GM12878 (cell line): ENCODE measurements around the gene LGALS1. TPM values are rescaled to one million over a fixed set of nuclear protein-coding genes. Genes with fewer than 3 reads are reported as not detected.

Experiments used
- ATAC-seq: fragments of 200-7000 bp; cut with Tn5 transposase; 3 replicates; pipeline ENCODE4 v1.9.1; 2020; ENCODE audit warnings: mild to moderate bottlenecking, moderate library complexity
- BruUV-seq: library from RNA; stranded (reverse); fragments of 400-500 nt; replicated peaks from 2 replicates; lab custom pipeline; 2021; lab: Mats Ljungman, UMichigan
- CTCF ChIA-PET: fragments of 300-600 bp; sonication (Branson Sonifier 250); formaldehyde crosslinking; extraction: SDS; loops from one replicate; lab custom pipeline; 2021; ENCODE audit warnings: inconsistent platforms; lab: Yijun Ruan, JAX
- POLR2A ChIA-PET: fragments of 350-600 bp; formaldehyde crosslinking; extraction: SDS; loops from one replicate; lab custom pipeline; 2021; ENCODE audit warnings: inconsistent platforms; lab: Charles Lee
- RAD21 ChIA-PET: fragments of 300-600 bp; sonication (Branson Sonifier 250); formaldehyde crosslinking; loops from one replicate; lab custom pipeline; 2023; ENCODE audit warnings: antibody characterized with exemption; ENCODE audit not compliant: unreplicated experiment; lab: Charles Lee
- SMC1A ChIA-PET: fragments of 300-600 bp; sonication (Branson Sonifier 250); formaldehyde crosslinking; loops from one replicate; lab custom pipeline; 2023; ENCODE audit not compliant: unreplicated experiment, uncharacterized antibody; lab: Charles Lee
- DNase-seq: peaks from one replicate; pipeline ENCODE4 v3.0.0-alpha.2; 2011; ENCODE audit warnings: low read depth, low spot score
- FAIRE-seq: peaks from 3 replicates; lab custom pipeline; 2011; peaks lifted over from hg19 to GRCh38; lab: Jason Lieb, UNC
- H2AFZ ChIP-seq: 2 replicates; pipeline ENCODE4 v1.6.0; 2011; ENCODE audit warnings: low read depth, low read length, control low read depth; ENCODE audit not compliant: control insufficient read depth
- H3K27ac ChIP-seq: 2 replicates; pipeline ENCODE4 v1.5.1; 2011; ENCODE audit warnings: control low read depth; ENCODE audit not compliant: control insufficient read depth, insufficient read depth
- H3K27me3 ChIP-seq, 2 experiments: replicated peaks in 1 of 2; 2 replicates each; pipeline versions ENCODE4 v1.6.0 to v1.6.1; 2011; ENCODE audit warnings: low read length in 1 of 2; ENCODE audit not compliant: control insufficient read depth in 2 of 2, insufficient read depth in 2 of 2
- H3K36me3 ChIP-seq, 2 experiments: 2 replicates each; pipeline ENCODE4 v1.5.1; 2011; ENCODE audit warnings: low read length in 1 of 2; ENCODE audit not compliant: control insufficient read depth in 2 of 2, insufficient read depth in 2 of 2
- H3K4me1 ChIP-seq: 2 replicates; pipeline ENCODE4 v1.6.1; 2011; ENCODE audit warnings: mild to moderate bottlenecking, low read length, moderate library complexity, mixed read lengths; ENCODE audit not compliant: control insufficient read depth, insufficient read depth
- H3K4me2 ChIP-seq: 2 replicates; pipeline ENCODE4 v1.6.0; 2011; ENCODE audit warnings: control low read depth; ENCODE audit not compliant: control insufficient read depth, insufficient read depth
- H3K4me3 ChIP-seq: fragments of 200-600 bp; sonication (generic); 2 replicates; pipeline ENCODE4 v1.5.1; 2016
- H3K79me2 ChIP-seq: 2 replicates; pipeline ENCODE4 v1.6.0; 2011; ENCODE audit warnings: low read length; ENCODE audit not compliant: control insufficient read depth, insufficient read depth
- H3K9ac ChIP-seq: 2 replicates; pipeline ENCODE4 v1.8.0; 2011; ENCODE audit warnings: low read length, control low read depth, mixed read lengths; ENCODE audit not compliant: control insufficient read depth, insufficient read depth
- H3K9me3 ChIP-seq: replicated peaks from 3 replicates; pipeline ENCODE4 v1.5.1; 2011; ENCODE audit warnings: mild to moderate bottlenecking, low read length; ENCODE audit not compliant: control insufficient read depth, insufficient read depth
- H4K20me1 ChIP-seq: 2 replicates; pipeline ENCODE4 v1.6.0; 2011; ENCODE audit not compliant: control insufficient read depth, insufficient read depth
- GATAD2B ChIP-seq: fragments of 450-650 bp; conservative IDR thresholded peaks from 2 replicates; pipeline ENCODE4 v1.6.1; 2017; ENCODE audit warnings: low read depth, mild to moderate bottlenecking, moderate library complexity
- HCFC1 ChIP-seq: fragments of 150-350 bp; IDR thresholded peaks from 2 replicates; pipeline ENCODE4 v1.6.1; 2014; ENCODE audit warnings: low read length
- NFIC ChIP-seq: IDR thresholded peaks from 2 replicates; pipeline ENCODE4 v1.6.1; 2012; ENCODE audit warnings: low read depth, mild to moderate bottlenecking, inconsistent platforms, low read length, moderate library complexity
- NFYA ChIP-seq: IDR thresholded peaks from 2 replicates; pipeline ENCODE4 v1.6.1; 2011; ENCODE audit warnings: low read depth, mild to moderate bottlenecking, low read length, improper control_type of control experiment, borderline replicate concordance
- NR2F1 ChIP-seq: fragments of 450-650 bp; conservative IDR thresholded peaks from 2 replicates; pipeline ENCODE4 v1.6.1; 2017; ENCODE audit warnings: mild to moderate bottlenecking
- NRF1 ChIP-seq: conservative IDR thresholded peaks from 2 replicates; pipeline ENCODE4 v1.6.1; 2011; ENCODE audit warnings: mild to moderate bottlenecking, low read depth, low read length, improper control_type of control experiment
- POLR2AphosphoS2 ChIP-seq: IDR thresholded peaks from 2 replicates; pipeline ENCODE4 v1.6.1; 2011; ENCODE audit warnings: low read depth, mild to moderate bottlenecking, low read length, improper control_type of control experiment, moderate library complexity
- RBBP5 ChIP-seq: fragments of 200-600 bp; sonication (generic); conservative IDR thresholded peaks from 2 replicates; pipeline ENCODE4 v1.6.1; 2016
- REST ChIP-seq: IDR thresholded peaks from 2 replicates; pipeline ENCODE4 v1.6.1; 2012; ENCODE audit warnings: mild to moderate bottlenecking, low read depth, low read length
- TCF3 ChIP-seq: IDR thresholded peaks from 2 replicates; pipeline ENCODE4 v1.6.1; 2012; ENCODE audit warnings: low read depth, mild to moderate bottlenecking, low read length, borderline replicate concordance; ENCODE audit not compliant: insufficient read depth
- WGBS: methylation state at CpG from one replicate; pipeline ENCODE4 v1.1.6; 2016; ENCODE audit warnings: low lambda C conversion rate; ENCODE audit not compliant: insufficient replicate concordance, insufficient coverage; ENCODE audit errors: missing lambda C conversion rate; 5-methylcytosine and 5-hydroxymethylcytosine counted together
- in situ Hi-C: fragments of 300-500 bp; cut with MboI; formaldehyde crosslinking; loops from 9 replicates; pipeline ENCODE4 v1.14.3; 2018; ENCODE audit warnings: mixed read lengths
- intact Hi-C: fragments of 100-400 bp; cut with micrococcal nuclease; formaldehyde crosslinking; loops from one replicate; pipeline ENCODE4 v1.14.2; 2022; ENCODE audit not compliant: unreplicated experiment
- polyA plus RNA-seq, 11 experiments: library from polyadenylated mRNA; depleted of rRNA in 4 of 11; unstranded in 6 of 11; stranded (reverse) in 5 of 11; fragments of >200 nt; fragmentation: Nextera tagmentation in 4 of 11; fragmentation: Illumina TruSeq in 1 of 11; extraction: Ambion mirVana in 4 of 11; extraction: Trizol in 1 of 11; gene quantifications; 1 replicate in 1 of 11; 2 replicates in 10 of 11; pipeline versions ENCODE4 v1.2.1 to v1.2.3, GENCODE V29; 2011 to 2016; ENCODE audit warnings: inconsistent platforms in 2 of 11, missing spikeins in 2 of 11, low read depth in 1 of 11
- total RNA-seq, 4 experiments: library from RNA; depleted of rRNA in 3 of 4; stranded (reverse); fragments of >200 nt in 3 of 4; fragmentation: Illumina TruSeq in 1 of 4; extraction: Trizol in 1 of 4; gene quantifications; 2 replicates each; pipeline versions ENCODE4 v1.2.1 to v1.2.3, GENCODE V29; 2013 to 2021
- TF ChIP-seq, protein P1 (sequence below): IDR thresholded peaks from 2 replicates; pipeline ENCODE4 v1.6.1; 2011; ENCODE audit warnings: borderline replicate concordance, low read depth, mild to moderate bottlenecking, moderate library complexity, low read length; ENCODE audit not compliant: insufficient read depth, poor library complexity, severe bottlenecking
- TF ChIP-seq, protein P2 (sequence below): fragments of 450-650 bp; formaldehyde crosslinking; IDR thresholded peaks from 2 replicates; pipeline ENCODE4 v1.5.0; 2022; ENCODE audit warnings: mild to moderate bottlenecking, missing genetic modification characterization

Gene LGALS1
- total and polyA plus RNA-seq, 10 of the 15 experiments (the other 5 are each of a cell fraction or from before 2014, with no cell fraction given) = 312 to 1,889 (median 706) TPM

- RAD21 ChIA-PET = interaction anchor here (1.3 to 7.6 kb wide), 4 partner anchors 18 to 73 kb away, joined by 3 to 164 read pairs (median 46); partner anchors contain the start of genes PDXP and SH3BP1
- DNase-seq = no peak
- H3K4me3 ChIP-seq = no peak overlapping the region
- no peak for FAIRE-seq
- H4K20me1 ChIP-seq = no peaks in the 10 kb centered on the region
- no peaks in the 10 kb centered on the region for H3K27me3 ChIP-seq
- SMC1A ChIA-PET = interaction anchor here (0.7 to 10.9 kb wide), 5 partner anchors 19 to 72 kb away, joined by 3 to 157 read pairs (median 13); partner anchors contain the start of gene PDXP
- no peak overlapping the region for H3K27ac ChIP-seq
- no peak overlapping the region for H2AFZ ChIP-seq
- in situ Hi-C loops (loop anchor here (5.0 kb wide), 1 partner anchor 52 kb away; no protein-coding TSS in a partner anchor), intact Hi-C loops (loop anchor here (5.0 kb wide), 1 partner anchor 142 kb away; no protein-coding TSS in a partner anchor)
- POLR2A ChIA-PET = interaction anchor here (1.1 to 14.0 kb wide), 3 partner anchors 19 to 72 kb away, joined by 6 to 209 read pairs (median 11); partner anchors contain the start of gene PDXP
- H3K9me3 ChIP-seq = no peaks in the 10 kb centered on the region
- 95% methylated on average over 8 of the region's 8 CpGs for WGBS
- peaks cover 27% of the 10 kb centered on the region for H3K79me2 ChIP-seq
- H3K36me3 ChIP-seq = peaks cover 2% of the 10 kb centered on the region in 2 experiments; a peak in 1 of 4 replicates
- no TSS peak for BruUV-seq
- no peak overlapping the region for H3K9ac ChIP-seq
- ATAC-seq = no peak
- peaks cover 23% of the 10 kb centered on the region for H3K4me1 ChIP-seq
- no peak overlapping the region for H3K4me2 ChIP-seq
- CTCF ChIA-PET = interaction anchor here (3.2 to 19.9 kb wide), 5 partner anchors 8 to 72 kb away, joined by 13 to 414 read pairs (median 178); partner anchors contain the start of genes GGA1, PDXP and SH3BP1
- TF ChIP-seq GATAD2B (no peak), POLR2AphosphoS2 (no peak), NRF1 (no peak), HCFC1 (no peak), TCF3 (no peak), NR2F1 (no peak), NFIC (no peak), RBBP5 (no peak), REST (no peak), NFYA (no peak)
- TF ChIP-seq, protein P1, sequence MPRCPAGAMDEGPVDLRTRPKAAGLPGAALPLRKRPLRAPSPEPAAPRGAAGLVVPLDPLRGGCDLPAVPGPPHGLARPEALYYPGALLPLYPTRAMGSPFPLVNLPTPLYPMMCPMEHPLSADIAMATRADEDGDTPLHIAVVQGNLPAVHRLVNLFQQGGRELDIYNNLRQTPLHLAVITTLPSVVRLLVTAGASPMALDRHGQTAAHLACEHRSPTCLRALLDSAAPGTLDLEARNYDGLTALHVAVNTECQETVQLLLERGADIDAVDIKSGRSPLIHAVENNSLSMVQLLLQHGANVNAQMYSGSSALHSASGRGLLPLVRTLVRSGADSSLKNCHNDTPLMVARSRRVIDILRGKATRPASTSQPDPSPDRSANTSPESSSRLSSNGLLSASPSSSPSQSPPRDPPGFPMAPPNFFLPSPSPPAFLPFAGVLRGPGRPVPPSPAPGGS = no peak
- TF ChIP-seq, protein P2, sequence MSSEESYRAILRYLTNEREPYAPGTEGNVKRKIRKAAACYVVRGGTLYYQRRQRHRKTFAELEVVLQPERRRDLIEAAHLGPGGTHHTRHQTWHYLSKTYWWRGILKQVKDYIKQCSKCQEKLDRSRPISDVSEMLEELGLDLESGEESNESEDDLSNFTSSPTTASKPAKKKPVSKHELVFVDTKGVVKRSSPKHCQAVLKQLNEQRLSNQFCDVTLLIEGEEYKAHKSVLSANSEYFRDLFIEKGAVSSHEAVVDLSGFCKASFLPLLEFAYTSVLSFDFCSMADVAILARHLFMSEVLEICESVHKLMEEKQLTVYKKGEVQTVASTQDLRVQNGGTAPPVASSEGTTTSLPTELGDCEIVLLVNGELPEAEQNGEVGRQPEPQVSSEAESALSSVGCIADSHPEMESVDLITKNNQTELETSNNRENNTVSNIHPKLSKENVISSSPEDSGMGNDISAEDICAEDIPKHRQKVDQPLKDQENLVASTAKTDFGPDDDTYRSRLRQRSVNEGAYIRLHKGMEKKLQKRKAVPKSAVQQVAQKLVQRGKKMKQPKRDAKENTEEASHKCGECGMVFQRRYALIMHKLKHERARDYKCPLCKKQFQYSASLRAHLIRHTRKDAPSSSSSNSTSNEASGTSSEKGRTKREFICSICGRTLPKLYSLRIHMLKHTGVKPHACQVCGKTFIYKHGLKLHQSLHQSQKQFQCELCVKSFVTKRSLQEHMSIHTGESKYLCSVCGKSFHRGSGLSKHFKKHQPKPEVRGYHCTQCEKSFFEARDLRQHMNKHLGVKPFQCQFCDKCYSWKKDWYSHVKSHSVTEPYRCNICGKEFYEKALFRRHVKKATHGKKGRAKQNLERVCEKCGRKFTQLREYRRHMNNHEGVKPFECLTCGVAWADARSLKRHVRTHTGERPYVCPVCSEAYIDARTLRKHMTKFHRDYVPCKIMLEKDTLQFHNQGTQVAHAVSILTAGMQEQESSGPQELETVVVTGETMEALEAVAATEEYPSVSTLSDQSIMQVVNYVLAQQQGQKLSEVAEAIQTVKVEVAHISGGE (CRISPR knock-in tag) = no peak
Observed at GRCh38 chr22:37679670-37680069, 4.2 kb downstream of the LGALS1 start.
